HG03342 (cell line): ENCODE data around the gene FRA10AC1.

ENCODE experiments used
- ATAC-seq: cut with Tn5 transposase; IDR thresholded peaks from one replicate; pipeline ENCODE4 v1.9.1; 2021; ENCODE audit warnings: mild to moderate bottlenecking, moderate library complexity; ENCODE audit not compliant: unreplicated experiment

The FRA10AC1 gene, protein sequence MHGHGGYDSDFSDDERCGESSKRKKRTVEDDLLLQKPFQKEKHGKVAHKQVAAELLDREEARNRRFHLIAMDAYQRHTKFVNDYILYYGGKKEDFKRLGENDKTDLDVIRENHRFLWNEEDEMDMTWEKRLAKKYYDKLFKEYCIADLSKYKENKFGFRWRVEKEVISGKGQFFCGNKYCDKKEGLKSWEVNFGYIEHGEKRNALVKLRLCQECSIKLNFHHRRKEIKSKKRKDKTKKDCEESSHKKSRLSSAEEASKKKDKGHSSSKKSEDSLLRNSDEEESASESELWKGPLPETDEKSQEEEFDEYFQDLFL

DNA sequence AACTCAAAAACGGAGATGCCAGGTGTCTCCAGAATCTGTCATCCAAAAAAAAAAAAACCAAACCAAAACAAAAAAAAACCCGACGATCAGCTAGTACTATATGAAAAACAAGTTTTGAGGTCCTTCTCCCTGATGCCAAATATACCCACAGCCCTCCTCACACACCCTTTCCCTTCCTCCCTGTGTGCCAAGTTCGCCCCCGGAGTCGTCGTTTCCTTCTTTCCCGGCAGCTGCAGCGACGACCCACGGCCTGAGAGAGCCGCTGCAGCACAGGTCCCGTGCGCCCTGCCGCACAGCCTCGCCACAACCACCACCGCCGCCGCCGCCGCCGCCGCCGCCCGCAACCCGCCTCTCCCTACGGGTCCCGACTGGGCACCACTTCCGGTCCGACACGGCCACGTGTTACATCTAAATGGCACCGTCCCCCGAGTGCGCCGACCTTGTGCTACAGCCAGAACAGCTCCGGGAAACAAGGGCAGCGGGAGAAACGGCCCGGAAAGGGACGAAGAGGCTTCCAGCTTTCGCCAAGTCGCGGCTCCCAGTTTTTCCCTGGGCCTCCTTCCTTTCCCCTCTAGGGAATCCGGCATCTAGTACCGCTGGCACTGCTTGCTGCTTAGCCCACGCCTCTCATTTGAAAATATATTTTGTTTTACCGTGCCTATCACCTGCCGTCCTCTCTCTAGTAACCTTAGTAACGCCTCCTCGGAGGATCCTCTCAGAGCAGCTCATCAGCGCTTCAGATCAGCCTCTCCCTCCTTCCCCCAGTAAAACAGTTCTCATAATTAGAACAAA, at the start of gene FRA10AC1:
Gene FRA10AC1 (minus strand): TSS at position 383 of the 792 bp plus-strand sequence. CDS start 2,486 bp downstream, outside the sequence.
- ATAC-seq, result peak; percentile 73

DNA sequence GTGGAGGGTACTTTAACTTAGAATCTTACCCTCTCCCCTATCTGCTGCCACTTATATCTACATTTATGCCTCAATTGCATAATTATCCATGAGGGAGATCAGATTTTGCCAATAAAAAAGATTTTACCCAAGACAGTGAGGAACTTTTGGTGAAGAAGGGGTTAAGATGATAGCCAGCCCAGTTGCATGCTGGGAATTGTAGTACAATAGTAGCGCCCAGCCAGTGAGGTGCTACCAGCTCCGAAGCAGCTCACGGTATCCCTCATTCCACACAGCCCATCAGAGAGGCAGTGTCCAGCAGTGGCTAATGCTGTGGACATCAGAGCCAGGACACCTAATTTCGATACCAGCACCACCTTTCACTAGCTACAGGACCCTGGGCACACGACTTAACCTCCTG, 49.4 kb upstream of the FRA10AC1 start:
- no peak for ATAC-seq

DNA sequence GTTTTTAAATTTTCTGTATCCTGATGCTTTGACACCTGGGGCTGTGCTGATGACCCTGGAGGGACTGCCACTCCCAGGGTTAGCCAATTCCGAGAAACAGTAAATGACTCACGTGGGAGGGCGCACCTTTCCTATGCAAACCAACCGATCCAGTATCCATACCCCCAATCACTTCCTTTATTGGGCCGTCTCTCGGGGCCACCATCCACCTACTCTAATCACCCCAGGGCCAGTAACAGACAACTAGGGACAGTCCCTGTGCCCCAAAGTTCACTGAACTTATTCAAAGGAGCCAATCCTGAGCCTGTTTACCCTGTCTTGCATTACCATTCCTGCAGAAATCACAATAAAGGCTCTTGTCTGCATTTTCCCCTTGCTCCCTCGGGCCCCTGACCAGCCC, 48.7 kb upstream of the FRA10AC1 start:
- ATAC-seq, result no peak

DNA sequence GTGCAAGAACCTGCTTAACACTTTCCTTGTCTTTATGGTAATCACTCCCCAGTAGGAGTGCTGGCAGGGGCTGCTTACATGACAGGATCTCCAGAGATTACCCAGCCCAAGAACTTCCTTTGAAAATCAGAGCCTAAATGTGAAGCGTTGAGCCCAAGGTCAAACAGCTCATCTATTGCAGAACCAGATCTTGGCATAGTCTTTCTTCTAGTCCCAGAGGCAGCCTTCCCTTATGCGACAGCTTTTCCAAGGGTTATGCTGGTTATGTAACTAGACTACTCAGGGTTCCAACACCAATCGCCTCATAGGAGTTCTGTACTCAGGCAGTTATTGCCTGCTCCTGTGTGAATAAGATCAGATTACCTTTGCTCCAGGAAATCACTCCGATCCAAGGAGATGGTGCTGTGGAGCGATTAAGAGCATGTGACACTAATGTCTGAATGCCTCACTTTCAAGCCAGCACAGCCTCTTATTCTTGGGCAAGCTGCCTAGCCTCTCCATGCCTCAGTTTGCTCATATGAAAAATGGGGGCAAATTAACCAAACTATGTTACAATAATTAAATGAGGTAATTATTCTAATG, 46.9 kb upstream of the FRA10AC1 start:
- ATAC-seq, result no peak

DNA sequence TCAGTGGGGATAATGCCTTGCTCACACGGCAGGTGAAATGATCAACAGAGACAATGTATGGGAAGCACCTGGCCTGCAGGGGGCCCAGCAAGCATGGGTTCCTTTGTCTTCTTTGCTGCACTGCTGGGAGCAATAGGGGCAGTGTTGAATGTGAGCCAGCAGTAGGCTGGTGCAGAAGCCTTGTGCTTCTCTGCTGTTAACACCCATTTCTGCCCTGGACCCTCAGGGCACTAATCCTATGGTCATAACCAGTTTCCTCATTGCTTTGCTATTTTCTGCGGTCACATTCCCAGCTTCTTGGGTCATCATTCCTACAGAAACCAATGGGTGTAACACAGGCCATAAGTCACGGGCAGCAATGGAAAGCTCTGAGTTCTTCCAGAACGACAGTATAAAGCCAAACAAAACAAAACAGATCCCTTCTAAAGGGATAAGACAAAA, 44.5 kb upstream of the FRA10AC1 start:
- ATAC-seq, result no peak

DNA sequence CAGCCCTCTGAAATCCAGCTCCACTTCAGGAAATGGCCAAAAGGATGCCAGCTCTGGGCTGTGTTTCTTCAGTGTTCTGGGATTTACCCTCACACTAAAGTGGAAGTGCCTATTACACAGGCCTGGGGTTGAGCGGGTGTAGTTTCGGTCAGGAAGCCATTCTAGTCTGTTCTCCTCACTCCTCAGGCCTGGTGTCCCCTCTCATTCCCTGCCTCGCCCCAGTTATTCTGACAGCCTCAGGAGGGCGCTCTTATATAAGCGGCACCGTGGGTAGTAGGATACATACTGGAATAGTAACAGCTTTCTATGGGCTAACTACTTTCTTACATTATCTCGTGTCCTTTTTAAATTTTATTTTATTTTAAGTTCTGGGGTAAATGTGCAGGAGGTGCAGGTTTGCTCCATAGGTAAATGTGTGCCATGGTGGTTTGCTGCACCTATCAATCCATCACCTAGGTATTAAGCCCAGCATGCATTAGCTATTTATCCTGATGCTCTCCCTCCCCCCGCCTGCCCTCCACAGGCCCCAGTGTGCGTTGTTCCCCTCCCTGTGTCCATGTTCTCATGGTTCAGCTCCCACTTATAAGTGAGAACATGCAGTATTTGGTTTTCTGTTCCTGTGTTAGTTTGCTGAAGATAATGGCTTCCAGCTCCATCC, 43.1 kb upstream of the FRA10AC1 start:
- no peak for ATAC-seq

DNA sequence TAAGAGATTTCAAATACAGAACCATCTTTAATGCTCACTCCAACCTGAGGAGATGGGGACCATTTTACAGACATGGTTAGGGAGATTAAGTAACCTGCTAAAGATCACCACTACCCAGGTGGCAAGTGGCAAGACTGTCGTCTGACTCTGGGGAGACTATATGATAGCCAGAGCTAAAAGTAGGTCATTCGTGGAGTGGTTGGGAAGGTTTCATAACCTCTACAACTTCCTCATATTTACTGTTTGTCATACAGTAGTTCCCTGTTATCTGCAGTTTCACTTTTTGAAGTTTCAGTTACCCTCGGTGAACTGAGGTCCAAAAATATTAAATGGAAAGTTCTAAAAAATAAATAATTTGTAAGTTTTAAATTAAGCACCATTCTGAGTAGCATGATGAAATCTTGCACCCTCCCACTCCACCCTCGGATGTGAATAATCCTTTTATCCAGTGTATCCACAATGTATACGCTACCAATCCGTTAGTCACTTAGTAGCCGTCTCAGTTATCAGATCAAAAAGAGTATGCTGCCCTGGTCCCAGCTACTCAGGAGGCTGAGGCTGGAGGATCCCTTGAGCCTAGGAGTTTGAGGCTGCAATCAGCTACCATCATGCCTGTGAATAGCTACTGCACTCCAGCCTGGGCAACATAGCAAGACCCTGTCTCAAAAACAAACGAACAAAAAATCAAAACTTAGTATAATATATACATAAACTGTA, 40.4 kb upstream of the FRA10AC1 start:
- peak; percentile 92 for ATAC-seq

DNA sequence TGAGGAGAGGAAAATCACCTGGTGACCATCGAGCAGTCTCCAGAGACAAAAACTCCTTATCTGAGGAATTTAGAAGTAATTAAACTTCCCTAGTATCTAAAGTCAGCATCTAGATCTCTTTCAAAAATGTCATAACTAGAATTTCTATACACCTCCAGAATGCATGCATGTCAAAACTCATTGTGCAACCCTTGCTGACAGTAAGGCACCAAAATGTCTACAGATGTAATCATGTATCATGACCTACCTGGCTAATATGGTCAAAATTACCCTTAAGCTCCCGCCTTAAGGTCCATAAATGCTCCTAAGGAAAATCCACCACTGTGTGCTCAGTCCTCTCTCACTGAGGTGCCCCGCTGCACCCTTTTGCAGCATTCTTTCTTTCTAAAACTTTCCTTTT, 39.0 kb upstream of the FRA10AC1 start:
- no peak for ATAC-seq

DNA sequence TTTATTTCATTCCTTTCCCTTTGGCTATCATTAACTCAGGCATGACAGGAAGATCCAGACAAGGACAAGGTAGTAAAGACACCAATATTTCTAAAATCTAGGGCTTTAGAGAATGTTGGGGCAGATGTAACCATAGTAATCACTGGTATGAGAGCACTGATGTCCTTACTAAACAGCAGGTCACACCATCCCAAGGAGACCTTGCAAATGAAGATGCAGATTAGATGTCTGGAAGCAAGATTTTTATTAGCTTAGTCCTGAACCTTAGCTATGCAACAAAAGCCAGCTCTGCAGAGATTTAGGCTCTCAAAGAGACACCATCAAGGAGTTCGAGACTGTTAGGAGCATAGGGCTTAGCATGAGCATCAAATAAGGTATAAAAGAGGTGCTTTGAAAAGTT, 23.6 kb upstream of the FRA10AC1 start:
- ATAC-seq, result no peak

DNA sequence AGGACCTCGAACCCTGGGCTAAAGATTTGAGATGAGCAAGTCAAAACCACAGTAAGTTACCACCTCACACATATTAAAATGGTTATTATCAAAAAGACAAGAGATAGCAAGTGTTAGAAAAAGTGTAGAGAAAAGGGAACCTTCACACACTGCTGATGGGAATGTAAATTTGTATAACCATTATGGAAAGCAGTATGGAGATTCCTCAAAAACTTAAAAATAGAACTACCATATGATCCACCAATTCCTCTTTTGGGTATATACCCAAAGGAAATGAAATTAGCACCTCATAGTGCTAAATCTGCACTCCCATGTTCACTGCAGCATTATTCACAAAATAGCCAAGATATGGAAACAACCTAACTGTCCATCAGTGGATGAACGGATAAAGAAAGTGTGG, 20.8 kb upstream of the FRA10AC1 start:
- ATAC-seq, result no peak

DNA sequence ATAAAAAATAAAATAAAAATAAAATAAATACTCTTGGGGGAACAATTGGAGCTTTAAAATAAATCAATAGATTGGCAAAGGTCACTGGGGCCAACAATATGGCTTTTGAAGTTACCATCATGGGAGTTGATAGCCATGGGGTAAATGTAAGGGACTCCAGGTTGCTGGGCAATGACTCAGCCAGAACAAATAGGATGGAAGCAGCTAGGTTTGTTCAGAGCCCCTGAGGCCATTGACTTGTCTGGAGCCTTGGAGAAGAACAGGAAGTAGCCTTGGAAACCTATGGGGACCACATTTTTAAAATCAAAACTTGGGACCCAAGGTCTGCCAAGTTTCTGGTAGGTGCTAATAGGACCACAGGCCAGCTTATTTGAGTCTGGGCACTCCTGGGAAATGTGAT, 20.2 kb upstream of the FRA10AC1 start:
- ATAC-seq, result no peak

DNA sequence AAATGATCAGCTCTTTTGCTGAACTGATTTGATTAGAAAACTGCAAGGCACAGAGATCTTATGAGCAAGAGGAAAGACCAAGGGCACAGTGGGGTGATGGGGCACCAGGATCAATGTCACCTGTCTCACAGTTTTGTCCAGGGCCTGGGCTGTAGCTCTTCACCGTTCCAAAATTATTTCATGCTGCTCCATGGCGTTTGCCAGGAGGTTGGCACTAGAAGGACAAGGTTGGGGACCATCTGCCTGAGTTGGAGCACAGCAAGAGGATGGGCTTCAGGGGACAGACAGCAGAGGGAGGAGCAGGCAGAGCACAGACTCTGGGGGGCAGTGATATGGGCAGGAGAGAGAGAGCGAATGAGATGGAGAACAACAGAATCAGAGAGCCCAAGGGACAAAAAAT, 17.5 kb upstream of the FRA10AC1 start:
- ATAC-seq, result no peak

DNA sequence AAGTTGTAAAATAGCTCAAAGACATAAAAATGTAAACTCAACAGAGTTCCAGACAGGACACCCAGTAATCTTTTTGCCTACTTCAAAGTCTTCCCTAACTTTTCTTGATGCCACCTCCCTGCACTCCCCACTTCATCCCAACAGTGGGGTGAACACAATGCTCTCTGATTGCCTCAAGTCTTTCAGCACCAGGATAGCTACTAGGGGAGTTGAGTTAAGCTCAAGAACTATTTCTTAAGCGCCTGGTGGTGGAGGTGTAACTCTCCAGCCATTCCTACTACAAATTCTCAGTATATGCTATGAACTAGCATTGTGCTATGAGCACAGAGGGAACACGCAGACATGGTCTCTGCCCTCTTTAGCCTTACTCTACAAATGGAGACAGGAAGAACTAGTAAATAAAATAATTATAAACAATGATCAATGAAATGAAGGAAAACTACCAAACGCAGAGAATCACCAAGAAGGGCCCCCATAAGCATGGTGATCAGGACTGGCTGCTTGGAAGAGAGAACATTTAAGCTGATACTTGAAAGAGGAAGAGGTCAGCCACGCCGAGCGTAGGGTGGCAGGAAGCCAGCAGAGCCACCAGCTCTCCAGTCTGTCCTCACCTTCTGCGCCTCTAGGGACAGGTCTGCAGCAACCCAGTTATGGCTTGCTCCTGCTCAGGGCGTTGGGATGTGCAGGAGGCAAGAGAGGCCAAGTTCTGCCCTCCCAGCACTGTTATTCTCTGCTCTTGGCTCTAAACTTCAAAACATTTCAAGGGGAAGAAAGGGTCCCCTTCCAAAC, 16.7 kb upstream of the FRA10AC1 start:
- ATAC-seq, result peak; percentile 60

DNA sequence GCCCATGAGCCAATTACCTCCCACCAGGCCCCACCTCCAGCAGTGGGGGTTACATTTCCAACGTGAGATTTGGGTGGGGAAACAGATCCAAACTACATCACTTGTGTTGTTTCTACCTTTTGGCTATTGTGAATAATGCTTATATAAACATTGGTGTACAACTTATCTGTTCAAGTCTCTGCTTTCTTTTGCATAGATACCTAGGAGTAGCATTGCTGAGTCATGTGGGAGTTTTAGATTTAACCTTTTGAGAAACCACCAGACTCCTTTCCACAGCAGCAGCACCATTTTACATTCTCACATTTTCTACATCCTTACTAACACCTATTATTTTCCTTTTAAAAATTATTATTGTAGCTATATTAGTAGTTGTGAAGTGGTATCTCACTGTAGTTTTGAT, 14.4 kb upstream of the FRA10AC1 start:
- no peak for ATAC-seq

DNA sequence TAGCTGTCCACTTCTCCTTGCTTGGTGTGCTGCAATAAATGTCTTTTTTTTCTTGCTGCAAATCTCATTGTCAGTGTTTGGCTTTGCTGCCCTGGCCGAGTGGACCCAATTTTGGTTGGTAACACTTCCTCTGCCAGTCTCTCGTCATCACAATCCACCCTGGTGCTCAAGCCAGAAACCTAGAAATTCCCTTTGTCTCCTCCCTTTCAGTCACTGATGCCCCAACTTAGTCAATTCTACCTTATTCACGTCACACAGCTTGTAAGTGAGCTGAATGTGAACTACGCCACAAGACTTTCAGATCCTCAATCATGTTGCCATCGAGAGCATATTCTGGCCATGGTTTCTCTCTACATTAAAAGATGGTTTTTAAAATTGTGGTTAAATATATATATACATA, 13.0 kb upstream of the FRA10AC1 start:
- peak; percentile 85 for ATAC-seq

DNA sequence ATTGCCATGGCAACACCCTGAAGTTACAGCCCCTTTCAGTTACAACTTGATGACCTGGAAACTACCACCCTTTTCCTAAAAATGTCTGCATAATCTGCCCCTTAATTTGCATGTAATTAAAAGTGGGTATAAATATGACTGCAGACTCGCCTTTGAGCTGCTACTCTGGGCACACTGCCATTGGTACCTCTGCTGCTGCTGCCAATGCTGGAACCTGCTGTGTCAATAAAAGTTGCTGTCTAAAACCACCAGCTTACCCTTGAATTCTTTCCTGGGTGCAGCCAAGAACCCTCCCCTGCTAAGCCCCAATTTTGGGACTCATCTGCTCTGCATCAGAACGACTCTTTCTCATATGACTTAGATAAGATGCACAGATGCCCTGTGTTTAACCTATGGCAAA, 10.2 kb upstream of the FRA10AC1 start:
- no peak for ATAC-seq

DNA sequence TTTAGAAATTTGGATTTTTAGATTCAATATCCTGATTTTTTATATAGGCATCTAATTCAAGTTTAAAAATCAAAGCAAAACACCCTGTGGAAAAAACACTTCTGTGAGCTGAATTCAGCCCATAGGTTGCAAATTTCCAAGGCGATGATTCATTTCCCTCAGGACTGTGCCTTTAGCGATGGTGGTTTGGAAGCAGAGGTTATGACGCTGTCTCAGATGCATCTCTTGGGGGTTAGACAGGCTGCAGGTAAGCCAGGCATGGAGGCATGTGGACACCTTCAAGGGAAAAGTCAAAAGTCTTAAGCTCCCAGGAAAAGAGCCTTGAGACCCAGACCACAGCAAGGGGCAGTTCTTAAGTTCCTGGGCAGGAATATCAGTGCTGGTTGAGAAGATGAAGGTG, 9.5 kb upstream of the FRA10AC1 start:
- ATAC-seq, result no peak

DNA sequence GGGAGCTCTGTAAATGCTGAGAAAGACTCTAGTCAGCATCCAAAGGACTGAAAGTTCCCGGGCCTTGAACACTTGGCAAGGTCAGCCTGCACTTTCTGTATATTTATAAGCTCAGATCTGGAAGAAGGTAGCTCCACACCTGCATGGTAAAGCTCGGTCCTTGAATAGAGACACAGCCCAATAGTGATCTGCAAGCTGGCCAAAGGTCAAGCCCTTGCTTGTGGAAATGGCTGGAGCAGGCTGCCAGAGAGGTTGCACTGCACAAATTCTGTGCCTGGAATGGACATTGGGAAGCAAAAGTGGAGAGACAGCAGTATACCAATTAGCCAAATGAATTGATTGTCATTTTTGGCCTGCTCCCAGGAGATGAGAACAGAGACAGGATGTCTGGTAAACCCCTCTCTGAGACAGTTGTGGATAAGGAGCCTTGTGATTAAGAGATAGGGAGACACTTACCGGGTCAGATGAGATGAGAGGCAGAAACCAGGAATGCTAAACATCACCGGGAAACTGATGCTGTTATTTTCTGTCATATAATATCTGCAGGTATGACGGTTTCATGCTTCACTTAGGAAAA, 8.0 kb upstream of the FRA10AC1 start:
- ATAC-seq, result no peak

DNA sequence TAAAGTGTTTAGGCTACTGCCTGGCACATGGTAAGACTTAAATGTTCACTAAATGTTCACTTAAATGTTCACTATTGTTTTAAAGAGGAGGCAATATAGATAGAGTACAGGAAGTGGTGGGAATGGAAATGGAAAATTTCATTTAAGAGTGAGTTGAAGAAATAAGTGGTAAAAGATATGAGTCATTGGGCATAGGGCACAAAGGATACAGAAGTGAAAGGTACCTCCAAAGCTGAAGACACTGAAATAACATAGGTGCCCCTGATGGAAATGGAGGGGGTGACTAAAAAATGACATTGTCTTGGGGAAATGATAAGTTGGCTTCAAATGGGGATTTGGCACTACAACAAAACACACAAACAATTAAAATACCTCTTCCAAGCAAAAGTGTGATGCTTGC, 5.2 kb upstream of the FRA10AC1 start:
- ATAC-seq, result no peak

DNA sequence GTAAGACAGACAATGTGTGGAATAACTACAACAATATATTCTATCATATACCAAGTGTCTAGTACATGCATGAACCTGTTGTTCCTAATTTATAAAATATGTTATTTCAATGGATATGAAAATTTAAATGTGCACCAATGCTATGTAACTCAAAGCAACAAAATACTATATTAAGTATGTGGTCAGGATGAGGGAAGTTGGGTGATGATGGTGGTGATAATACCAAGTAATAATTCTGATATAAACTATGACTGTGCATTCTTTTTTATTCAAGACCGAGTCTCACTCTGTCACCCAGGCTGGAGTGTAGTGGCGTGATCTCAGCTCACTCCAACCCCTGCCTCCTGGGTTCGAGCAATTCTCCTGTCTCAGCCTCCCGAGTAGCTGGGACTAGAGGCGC, 2.1 kb upstream of the FRA10AC1 start:
- no peak for ATAC-seq
